Measurements from ENCODE around the gene MTG1. TPM values are rescaled to one million over a fixed set of nuclear protein-coding genes. Genes with fewer than 3 reads are reported as not detected.

MTG1 gene
- total RNA-seq, 5 donors from 2014 or later (not counting 1 experiment from before 2014, with no cell fraction given): 46.7 to 79.3 (median 69.4) TPM

DNA sequence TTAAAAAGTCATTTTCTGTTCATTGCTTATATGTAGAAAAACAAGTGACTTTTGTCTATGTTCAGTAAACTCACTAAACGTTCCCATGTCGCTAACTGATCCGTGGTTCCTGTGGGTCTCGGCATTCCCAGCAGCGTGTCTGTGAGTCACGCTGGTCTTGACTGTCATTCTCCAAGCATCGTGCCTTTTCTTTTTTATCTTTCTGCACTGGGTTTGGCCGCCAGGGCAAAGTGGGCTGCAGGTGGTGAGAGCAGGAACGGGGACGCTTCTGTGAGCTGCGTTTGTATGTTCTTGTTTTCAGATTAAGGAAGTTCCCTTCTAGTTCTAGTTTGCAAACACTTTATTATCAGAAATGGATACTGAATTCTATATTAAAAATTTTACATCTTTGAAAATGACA lies 53.0 kb downstream of the MTG1 start:
- H3K36me3 ChIP-seq (ENCODE audit: control insufficient read depth in 2 of 2, extremely low read depth in 1 of 2, insufficient read depth in 1 of 2, low read length in 1 of 2): no peaks in the 10 kb centered on the region
- H3K27me3 Mint-ChIP-seq: peaks cover 3 to 5% of the 10 kb centered on the region in 2 donors
- DNase-seq: no peak
- no peak overlapping the region for H3K27ac Mint-ChIP-seq
- H3K9me3 Mint-ChIP-seq: peaks cover 16 to 30% (median 20%) of the 10 kb centered on the region in 3 donors
- H3K9me3 ChIP-seq: peaks cover 17% of the 10 kb centered on the region
- ChIA-PET POLR2A (no interaction called here), CTCF (no interaction called here)
- 80% methylated on average over 7 of the region's 11 CpGs for WGBS (ENCODE audit: insufficient coverage)
- peaks cover 5 to 15% (median 10%) of the 10 kb centered on the region in 3 donors for H3K4me1 Mint-ChIP-seq
- H3K27me3 ChIP-seq (replicated peaks in 1 of 2; ENCODE audit: control insufficient read depth in 2 of 2, extremely low read depth in 1 of 2, insufficient read depth in 2 of 2, low read length in 1 of 2): peaks cover 0 to 12% of the 10 kb centered on the region in 2 experiments
- H3K4me3 ChIP-seq (ENCODE audit: control insufficient read depth in 1 of 2, extremely low read depth in 1 of 2, low read length in 1 of 2): no peak overlapping the region
- peaks cover 0 to 14% of the 10 kb centered on the region in 2 experiments for H3K4me1 ChIP-seq (ENCODE audit: control insufficient read depth in 1 of 2, extremely low read depth in 1 of 2, insufficient read depth in 2 of 2, low read length in 2 of 2)
- ATAC-seq (replicated peaks in 1 of 4): no peak
- peaks cover 22% of the 10 kb centered on the region for H3K36me3 Mint-ChIP-seq
- H3K4me3 Mint-ChIP-seq: no peak overlapping the region
- H3K27ac ChIP-seq (ENCODE audit: low read length): no peak overlapping the region

DNA sequence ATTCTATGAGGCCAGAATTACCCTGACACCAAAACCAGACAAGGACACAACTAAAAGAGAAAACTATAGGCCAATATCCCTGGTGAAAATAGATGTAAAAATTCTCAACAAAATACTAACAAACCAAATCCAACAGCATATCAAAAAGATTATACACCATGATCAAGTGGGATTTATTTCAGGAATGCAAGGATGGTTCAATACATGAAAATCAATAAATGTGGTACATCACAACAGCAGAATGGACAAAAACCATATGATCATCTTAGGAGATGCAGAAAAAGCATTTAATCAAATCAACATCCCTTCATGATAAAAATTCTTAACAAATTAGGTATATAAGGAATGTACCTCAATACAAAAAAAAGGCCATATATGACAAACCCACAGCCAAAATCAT lies 54.2 kb downstream of the MTG1 start:
- no peak overlapping the region for H3K27ac Mint-ChIP-seq
- POLR2A ChIA-PET: no interaction called here
- CTCF ChIA-PET: no interaction called here
- no peak for ATAC-seq (replicated peaks in 1 of 4)
- H3K9me3 ChIP-seq: peaks cover 17% of the 10 kb centered on the region
- H3K4me3 ChIP-seq (ENCODE audit: control insufficient read depth in 1 of 2, extremely low read depth in 1 of 2, low read length in 1 of 2): no peak overlapping the region
- DNase-seq: no peak
- H3K4me3 Mint-ChIP-seq: no peak overlapping the region
- H3K9me3 Mint-ChIP-seq: peaks cover 16 to 30% (median 20%) of the 10 kb centered on the region in 3 donors
- peaks cover 22% of the 10 kb centered on the region for H3K36me3 Mint-ChIP-seq
- H3K36me3 ChIP-seq (ENCODE audit: control insufficient read depth in 2 of 2, extremely low read depth in 1 of 2, insufficient read depth in 1 of 2, low read length in 1 of 2): no peaks in the 10 kb centered on the region
- peaks cover 0 to 2% of the 10 kb centered on the region in 2 experiments for H3K4me1 ChIP-seq (ENCODE audit: control insufficient read depth in 1 of 2, extremely low read depth in 1 of 2, insufficient read depth in 2 of 2, low read length in 2 of 2)
- H3K27me3 ChIP-seq (replicated peaks in 1 of 2; ENCODE audit: control insufficient read depth in 2 of 2, extremely low read depth in 1 of 2, insufficient read depth in 2 of 2, low read length in 1 of 2): peaks cover 0 to 4% of the 10 kb centered on the region in 2 experiments
- H3K27me3 Mint-ChIP-seq: peaks cover 3 to 5% of the 10 kb centered on the region in 2 donors
- peaks cover 0 to 4% (median 0%) of the 10 kb centered on the region in 3 donors for H3K4me1 Mint-ChIP-seq
- H3K27ac ChIP-seq (ENCODE audit: low read length): no peak overlapping the region

DNA sequence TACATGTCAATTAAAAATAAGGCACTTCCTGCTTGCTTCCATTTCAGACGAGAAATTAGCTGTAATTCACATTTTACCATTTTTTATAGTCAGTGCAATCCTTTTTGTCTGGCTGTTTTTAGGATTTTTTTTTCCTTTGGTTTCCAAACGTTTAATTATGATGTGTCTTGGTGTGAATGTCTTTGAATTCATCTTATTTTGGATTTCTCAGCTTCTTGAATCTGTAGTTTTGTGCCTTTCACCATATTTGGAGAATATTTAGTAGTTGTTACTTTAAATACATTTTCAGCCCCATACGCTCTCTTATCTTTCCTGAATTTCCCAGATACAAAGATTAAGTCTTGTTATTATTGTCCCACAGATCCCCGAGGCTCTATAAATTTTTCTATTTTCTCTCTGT lies 57.4 kb downstream of the MTG1 start:
- CTCF ChIA-PET: no interaction called here
- Mint-ChIP-seq H3K36me3 (peaks cover 22% of the 10 kb centered on the region), H3K27ac (no peak overlapping the region), H3K4me1 (peaks cover 0 to 2% (median 0%) of the 10 kb centered on the region in 3 donors), H3K27me3 (peaks cover 3 to 5% of the 10 kb centered on the region in 2 donors), H3K9me3 (peaks cover 16 to 30% (median 20%) of the 10 kb centered on the region in 3 donors), H3K4me3 (no peak overlapping the region)
- Histone ChIP-seq H3K4me1 (ENCODE audit: control insufficient read depth in 1 of 2, extremely low read depth in 1 of 2, insufficient read depth in 2 of 2, low read length in 2 of 2) (no peaks in the 10 kb centered on the region), H3K4me3 (ENCODE audit: control insufficient read depth in 1 of 2, extremely low read depth in 1 of 2, low read length in 1 of 2) (no peak overlapping the region), H3K9me3 (peaks cover 17% of the 10 kb centered on the region), H3K27ac (ENCODE audit: low read length) (no peak overlapping the region), H3K27me3 (replicated peaks in 1 of 2; ENCODE audit: control insufficient read depth in 2 of 2, extremely low read depth in 1 of 2, insufficient read depth in 2 of 2, low read length in 1 of 2) (no peaks in the 10 kb centered on the region), H3K36me3 (ENCODE audit: control insufficient read depth in 2 of 2, extremely low read depth in 1 of 2, insufficient read depth in 1 of 2, low read length in 1 of 2) (no peaks in the 10 kb centered on the region)
- POLR2A ChIA-PET: no interaction called here
- ATAC-seq (replicated peaks in 1 of 4): no peak
- no peak for DNase-seq
- no CpG with 5 or more reads among the region's 4 CpGs for WGBS (ENCODE audit: insufficient coverage)

GRCh38 chr10:133452453-133452852 lies 58.5 kb downstream of the MTG1 start:
- no peak overlapping the region for H3K27ac ChIP-seq (ENCODE audit: low read length)
- DNase-seq (no peak), ATAC-seq (replicated peaks in 1 of 4) (no peak)
- H3K36me3 ChIP-seq (ENCODE audit: control insufficient read depth in 2 of 2, extremely low read depth in 1 of 2, insufficient read depth in 1 of 2, low read length in 1 of 2): no peaks in the 10 kb centered on the region
- ChIA-PET POLR2A (no interaction called here), CTCF (no interaction called here)
- Mint-ChIP-seq H3K4me3 (no peak overlapping the region), H3K36me3 (peaks cover 15% of the 10 kb centered on the region), H3K4me1 (peaks cover 0 to 2% (median 0%) of the 10 kb centered on the region in 3 donors), H3K27me3 (peaks cover 0 to 5% of the 10 kb centered on the region in 2 donors), H3K9me3 (peaks cover 10 to 21% (median 12%) of the 10 kb centered on the region in 3 donors), H3K27ac (no peak overlapping the region)
- no peaks in the 10 kb centered on the region for H3K4me1 ChIP-seq (ENCODE audit: control insufficient read depth in 1 of 2, extremely low read depth in 1 of 2, insufficient read depth in 2 of 2, low read length in 2 of 2)
- WGBS (ENCODE audit: insufficient coverage): no CpG with 5 or more reads among the region's 4 CpGs
- H3K27me3 ChIP-seq (replicated peaks in 1 of 2; ENCODE audit: control insufficient read depth in 2 of 2, extremely low read depth in 1 of 2, insufficient read depth in 2 of 2, low read length in 1 of 2): no peaks in the 10 kb centered on the region
- H3K9me3 ChIP-seq: peaks cover 12% of the 10 kb centered on the region
- no peak overlapping the region for H3K4me3 ChIP-seq (ENCODE audit: control insufficient read depth in 1 of 2, extremely low read depth in 1 of 2, low read length in 1 of 2)

- peak within 1 kb of the TSS in 2 of 3 donors; percentile 17 to 31 for H3K4me3 Mint-ChIP-seq
- CTCF ChIA-PET: no interaction called here
Measured at GRCh38 chr10:133453516-133454203, 59.7 kb downstream of the MTG1 start, which contains the start of gene SCART1. Gene SCART1, plus strand, starts transcription at chr10:133453945. Its CDS starts 53 bp downstream, at chr10:133453998.

DNA sequence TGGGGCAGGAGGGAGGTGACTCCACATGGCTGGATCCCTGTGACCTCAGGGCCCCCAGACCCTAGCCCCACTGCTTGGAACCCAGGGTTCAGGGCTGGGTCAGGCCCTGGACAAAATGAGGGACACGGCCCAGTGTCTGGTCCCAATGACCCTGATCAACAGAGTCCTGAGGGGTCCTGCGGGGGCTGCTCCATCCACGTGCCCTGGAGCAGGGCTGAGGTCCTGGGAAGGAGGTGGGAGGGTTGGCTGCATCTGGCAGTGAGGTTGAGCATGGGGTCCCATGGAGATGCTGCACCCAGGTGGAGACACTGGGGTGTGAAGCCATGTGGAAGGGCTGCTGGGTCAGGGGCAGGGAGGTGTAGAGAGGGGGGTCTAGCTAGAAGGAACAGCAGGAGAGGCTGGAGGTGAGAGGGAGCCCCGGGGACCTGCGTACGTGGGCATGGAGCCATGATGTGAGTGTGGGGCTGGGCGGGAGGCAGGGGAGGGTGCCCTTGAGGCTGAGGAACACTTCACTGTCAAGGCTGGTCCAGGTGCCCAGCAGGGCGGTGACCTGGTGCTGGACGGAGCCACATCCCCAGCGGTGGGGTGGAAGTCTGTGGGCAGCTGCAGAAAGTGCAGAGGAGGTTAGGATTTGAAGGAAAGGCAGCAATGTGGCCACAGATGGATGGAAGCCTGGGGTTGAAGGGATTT lies 60.4 kb downstream of the MTG1 start:
- Mint-ChIP-seq H3K27ac (no peak overlapping the region), H3K4me1 (peaks cover 0 to 2% (median 0%) of the 10 kb centered on the region in 3 donors), H3K9me3 (peaks cover 1 to 3% (median 2%) of the 10 kb centered on the region in 3 donors), H3K36me3 (peaks cover 3% of the 10 kb centered on the region), H3K4me3 (peak overlapping the region in 2 of 3 donors; percentile 17 to 31), H3K27me3 (peaks cover 0 to 1% of the 10 kb centered on the region in 2 donors)
- no peak for DNase-seq
- peak overlapping the region in 1 of 2 donors; percentile 28 for H3K4me3 ChIP-seq (ENCODE audit: control insufficient read depth in 1 of 2, extremely low read depth in 1 of 2, low read length in 1 of 2)
- 79% methylated on average over 9 of the region's 10 CpGs for WGBS (ENCODE audit: insufficient coverage)
- H3K36me3 ChIP-seq (ENCODE audit: control insufficient read depth in 2 of 2, extremely low read depth in 1 of 2, insufficient read depth in 1 of 2, low read length in 1 of 2): no peaks in the 10 kb centered on the region
- H3K9me3 ChIP-seq: no peaks in the 10 kb centered on the region
- no peak overlapping the region for H3K27ac ChIP-seq (ENCODE audit: low read length)
- ChIA-PET CTCF (interaction anchor here in 1 of 2 donors (1.0 kb wide), 1 partner anchor 125 kb away, joined by 3 read pairs; no protein-coding TSS in a partner anchor), POLR2A (no interaction called here)
- no peaks in the 10 kb centered on the region for H3K27me3 ChIP-seq (replicated peaks in 1 of 2; ENCODE audit: control insufficient read depth in 2 of 2, extremely low read depth in 1 of 2, insufficient read depth in 2 of 2, low read length in 1 of 2)
- no peaks in the 10 kb centered on the region for H3K4me1 ChIP-seq (ENCODE audit: control insufficient read depth in 1 of 2, extremely low read depth in 1 of 2, insufficient read depth in 2 of 2, low read length in 2 of 2)
- ATAC-seq (replicated peaks in 1 of 4): no peak

More at GRCh38 chr10:133453516-133454203, 59.7 kb downstream of the MTG1 start, which contains the start of gene SCART1:
- peaks cover 0 to 5% of the 10 kb centered on the region in 2 donors for H3K27me3 Mint-ChIP-seq
- Histone ChIP-seq H3K36me3 (ENCODE audit: control insufficient read depth in 2 of 2, extremely low read depth in 1 of 2, insufficient read depth in 1 of 2, low read length in 1 of 2) (no peaks in the 10 kb centered on the region), H3K4me3 (ENCODE audit: control insufficient read depth in 1 of 2, extremely low read depth in 1 of 2, low read length in 1 of 2) (peak within 1 kb of the TSS in 1 of 2 donors; percentile 28), H3K27me3 (replicated peaks in 1 of 2; ENCODE audit: control insufficient read depth in 2 of 2, extremely low read depth in 1 of 2, insufficient read depth in 2 of 2, low read length in 1 of 2) (no peaks in the 10 kb centered on the region), H3K27ac (ENCODE audit: low read length) (no peak within 1 kb of the TSS), H3K9me3 (peaks cover under 1% of the 10 kb centered on the region), H3K4me1 (ENCODE audit: control insufficient read depth in 1 of 2, extremely low read depth in 1 of 2, insufficient read depth in 2 of 2, low read length in 2 of 2) (no peaks in the 10 kb centered on the region)
- peaks cover 0 to 2% (median 0%) of the 10 kb centered on the region in 3 donors for H3K4me1 Mint-ChIP-seq
- peak; percentile 17 to 79 (median 43) for ATAC-seq (replicated peaks in 1 of 4)
- POLR2A ChIA-PET: no interaction called here
- peak within 1 kb of the TSS in 1 of 2 donors; percentile 22 for H3K27ac Mint-ChIP-seq
- H3K9me3 Mint-ChIP-seq: peaks cover 6 to 10% (median 6%) of the 10 kb centered on the region in 3 donors
- peaks cover 7% of the 10 kb centered on the region for H3K36me3 Mint-ChIP-seq
- WGBS (ENCODE audit: insufficient coverage): 82% methylated on average over 9 of the region's 11 CpGs
- DNase-seq: peak in 5 of 35 experiments; percentile 10 to 23 (median 18)

Data from T-cell (primary cell).